A549 (cell line): ENCODE results near the gene THBS2. TPM values are rescaled to one million over a fixed set of nuclear protein-coding genes. Genes with fewer than 3 reads are reported as not detected.

Experiments
- ATAC-seq, 2 experiments: fragments of 200-7000 bp in 1 of 2; fragments of >200 bp in 1 of 2; cut with Nextera tagmentation in 1 of 2; cut with Tn5 transposase in 1 of 2; 3 replicates each; pipeline versions ENCODE4 v1.8.0 to v1.9.1; 2018 to 2020; ENCODE audit warnings: mild to moderate bottlenecking in 1 of 2, moderate library complexity in 1 of 2
- CTCF ChIA-PET: fragments of 300-600 bp; sonication (Branson Sonifier 250); formaldehyde crosslinking; extraction: SDS; loops from one replicate; lab custom pipeline; 2021; ENCODE audit warnings: antibody characterized with exemption, inconsistent platforms; lab: Yijun Ruan, JAX
- POLR2A ChIA-PET: fragments of 350-600 bp; formaldehyde crosslinking; extraction: SDS; loops from one replicate; lab custom pipeline; 2021; ENCODE audit warnings: antibody characterized with exemption, inconsistent platforms; lab: Yijun Ruan, JAX
- DNase-seq, 2 experiments: peaks; one replicate each; pipeline versions ENCODE4 v3.0.0 to v3.0.0-alpha.2; 2011 to 2016; ENCODE audit warnings: low read depth in 1 of 2, low spot score in 1 of 2
- FAIRE-seq: peaks from 2 replicates; lab custom pipeline; 2011; peaks lifted over from hg19 to GRCh38; lab: Jason Lieb, UNC
- H3K27ac ChIP-seq, 2 experiments: fragments of >200 bp; sonication (Bioruptor Twin); formaldehyde crosslinking; 3 replicates each; pipeline ENCODE4 v1.5.1; 2016 to 2017
- H3K4me1 ChIP-seq: fragments of >200 bp; sonication (Bioruptor Twin); formaldehyde crosslinking; 3 replicates; pipeline ENCODE4 v1.6.1; 2016
- H3K4me2 ChIP-seq: fragments of >200 bp; sonication (Bioruptor Twin); formaldehyde crosslinking; 3 replicates; pipeline ENCODE4 v1.6.1; 2016
- H3K4me3 ChIP-seq: fragments of >200 bp; sonication (Bioruptor Twin); formaldehyde crosslinking; 3 replicates; pipeline ENCODE4 v1.5.1; 2016
- H3K9me3 ChIP-seq: fragments of >200 bp; sonication (Bioruptor Twin); formaldehyde crosslinking; 3 replicates; pipeline ENCODE4 v1.6.1; 2016
- BCL3 ChIP-seq: fragments of >200 bp; sonication (Bioruptor Twin); formaldehyde crosslinking; IDR thresholded peaks from 3 replicates; pipeline ENCODE4 v1.6.1; 2016
- CEBPB ChIP-seq, 2 experiments: fragments of >200 bp in 1 of 2; sonication (Bioruptor Twin) in 1 of 2; formaldehyde crosslinking in 1 of 2; IDR thresholded peaks; 2 replicates each; pipeline ENCODE4 v1.6.1; 2012 to 2016
- CHD2 ChIP-seq: fragments of 150-350 bp; IDR thresholded peaks from 2 replicates; pipeline ENCODE4 v1.6.1; 2014; ENCODE audit warnings: low read length; ENCODE audit not compliant: partially characterized antibody
- EHF ChIP-seq: fragments of 250-450 bp; sonication (Bioruptor Pico); IDR thresholded peaks from 2 replicates; pipeline ENCODE4 v1.5.0; 2020; ENCODE audit warnings: mild to moderate bottlenecking
- EP300 ChIP-seq, 2 experiments: fragments of >200 bp; sonication (Bioruptor Twin); formaldehyde crosslinking; IDR thresholded peaks; 2 replicates in 1 of 2; 3 replicates in 1 of 2; pipeline ENCODE4 v1.6.1; 2016 to 2017
- ESRRA ChIP-seq: fragments of 150-350 bp; IDR thresholded peaks from 2 replicates; pipeline ENCODE4 v1.6.1; 2014; ENCODE audit warnings: mild to moderate bottlenecking, low read length, borderline replicate concordance
- FOSB ChIP-seq: fragments of 250-450 bp; sonication (Bioruptor Pico); IDR thresholded peaks from 2 replicates; pipeline ENCODE4 v1.5.0; 2020; ENCODE audit warnings: mild to moderate bottlenecking, moderate library complexity
- GATA3 ChIP-seq: IDR thresholded peaks from 2 replicates; pipeline ENCODE4 v1.6.1; 2012; ENCODE audit warnings: borderline replicate concordance
- HDAC2 ChIP-seq: fragments of 200-600 bp; sonication (generic); IDR thresholded peaks from 2 replicates; pipeline ENCODE4 v1.6.1; 2016
- HEYL ChIP-seq: fragments of 250-450 bp; sonication (Bioruptor Pico); IDR thresholded peaks from 2 replicates; pipeline ENCODE4 v1.8.0; 2021; ENCODE audit warnings: mild to moderate bottlenecking, moderate library complexity
- HMGXB4 ChIP-seq: fragments of 250-450 bp; sonication (Bioruptor Pico); IDR thresholded peaks from 2 replicates; pipeline ENCODE4 v1.5.0; 2021; ENCODE audit warnings: mild to moderate bottlenecking, moderate library complexity, borderline replicate concordance
- HOXA7 ChIP-seq: fragments of 250-450 bp; sonication (Bioruptor Pico); IDR thresholded peaks from 2 replicates; pipeline ENCODE4 v1.5.0; 2020; ENCODE audit warnings: mild to moderate bottlenecking, moderate library complexity
- HOXB13 ChIP-seq: fragments of 250-450 bp; sonication (Bioruptor Pico); IDR thresholded peaks from 2 replicates; pipeline ENCODE4 v1.5.0; 2020; ENCODE audit warnings: low read depth, mild to moderate bottlenecking, moderate library complexity
- HOXB5 ChIP-seq: fragments of 250-450 bp; sonication (Bioruptor Pico); IDR thresholded peaks from 2 replicates; pipeline ENCODE4 v1.5.0; 2020; ENCODE audit warnings: mild to moderate bottlenecking, moderate library complexity
- JUNB ChIP-seq: fragments of >200 bp; sonication (Bioruptor Twin); formaldehyde crosslinking; IDR thresholded peaks from 2 replicates; pipeline ENCODE4 v1.6.1; 2016
- MAFK ChIP-seq: fragments of 450-650 bp; IDR thresholded peaks from 2 replicates; pipeline ENCODE4 v1.6.1; 2014; ENCODE audit not compliant: partially characterized antibody
- MAX ChIP-seq: IDR thresholded peaks from 2 replicates; pipeline ENCODE4 v1.6.1; 2012
- NFE2L2 ChIP-seq: fragments of 150-350 bp; conservative IDR thresholded peaks from 2 replicates; pipeline ENCODE4 v1.6.1; 2014; ENCODE audit warnings: low read length
- NPAS2 ChIP-seq: fragments of 250-450 bp; sonication (Bioruptor Pico); IDR thresholded peaks from 2 replicates; pipeline ENCODE4 v1.8.0; 2022; ENCODE audit warnings: mild to moderate bottlenecking, moderate library complexity, borderline replicate concordance
- NR3C1 ChIP-seq: fragments of >200 bp; sonication (Bioruptor Twin); formaldehyde crosslinking; IDR thresholded peaks from 3 replicates; pipeline ENCODE4 v1.6.1; 2017
- PBX3 ChIP-seq: IDR thresholded peaks from 2 replicates; pipeline ENCODE4 v1.6.1; 2012
- PHF8 ChIP-seq: fragments of 200-600 bp; sonication (generic); IDR thresholded peaks from 2 replicates; pipeline ENCODE4 v1.6.1; 2016; ENCODE audit warnings: low read depth, mild to moderate bottlenecking, antibody characterized with exemption, moderate library complexity, borderline replicate concordance
- RAD21 ChIP-seq, 2 experiments: fragments of >200 bp in 1 of 2; sonication (Bioruptor Twin) in 1 of 2; formaldehyde crosslinking in 1 of 2; IDR thresholded peaks in 1 of 2; conservative IDR thresholded peaks in 1 of 2; 2 replicates in 1 of 2; 3 replicates in 1 of 2; pipeline ENCODE4 v1.6.1; 2012 to 2018; ENCODE audit warnings: inconsistent platforms in 1 of 2
- RCOR1 ChIP-seq: fragments of 150-350 bp; IDR thresholded peaks from 2 replicates; pipeline ENCODE4 v1.6.1; 2014; ENCODE audit warnings: antibody characterized with exemption, low read length, low read depth
- SMC3 ChIP-seq: fragments of >200 bp; sonication (Bioruptor Twin); formaldehyde crosslinking; IDR thresholded peaks from 3 replicates; pipeline ENCODE4 v1.6.1; 2018; ENCODE audit warnings: inconsistent platforms
- SREBF2 ChIP-seq: fragments of 450-650 bp; IDR thresholded peaks from 2 replicates; pipeline ENCODE4 v1.6.1; 2014; ENCODE audit warnings: mild to moderate bottlenecking, moderate library complexity
- ZNF302 ChIP-seq: fragments of 250-450 bp; sonication (Bioruptor Pico); IDR thresholded peaks from 2 replicates; pipeline ENCODE4 v1.9.0; 2021; ENCODE audit warnings: inconsistent platforms, mild to moderate bottlenecking, moderate library complexity
- WGBS: methylation state at CpG from one replicate; pipeline ENCODE4 v1.1.6; 2017; ENCODE audit errors: missing lambda C conversion rate; 5-methylcytosine and 5-hydroxymethylcytosine counted together
- polyA plus RNA-seq, 4 experiments: library from polyadenylated mRNA; depleted of rRNA in 3 of 4; stranded (reverse); fragments of >200 nt; fragmentation: RNase III in 1 of 4; extraction: RNeasy Plus Mini Kit Qiagen cat#74134 plus additional on column Dnase treatment in 1 of 4; gene quantifications; 2 replicates in 3 of 4; 3 replicates in 1 of 4; pipeline ENCODE4 v1.2.3, GENCODE V29; 2011 to 2017

Gene THBS2
- polyA plus RNA-seq, 2 of the 4 experiments (the other 2 are of a cell fraction) = 0.01 to 0.06 TPM

- Histone ChIP-seq H3K4me1 (no peaks in the 10 kb centered on the region), H3K9me3 (no peaks in the 10 kb centered on the region), H3K27ac (no peak overlapping the region), H3K4me3 (no peak overlapping the region), H3K4me2 (no peak overlapping the region)
- no peak for ATAC-seq
- POLR2A ChIA-PET = no interaction called here
- TF ChIP-seq NPAS2 (CRISPR knock-in tag) (no peak), HOXB5 (CRISPR knock-in tag) (no peak), HOXB13 (CRISPR knock-in tag) (no peak), RAD21 (conservative IDR thresholded peaks at IDR 0.05 in 1 of 2, IDR thresholded peaks at IDR 0.05 in 1 of 2) (no peak), PHF8 (no peak), EHF (no peak), HOXA7 (CRISPR knock-in tag) (no peak), HMGXB4 (CRISPR knock-in tag) (no peak), SREBF2 (no peak), CHD2 (no peak), ZNF302 (CRISPR knock-in tag) (no peak), NFE2L2 (no peak), RCOR1 (no peak), HDAC2 (no peak), ESRRA (no peak), JUNB (no peak), NR3C1 (no peak), EP300 (IDR thresholded peaks at IDR 0.05) (no peak), FOSB (CRISPR knock-in tag) (no peak)
- FAIRE-seq = no peak
- no peak for DNase-seq
- WGBS = 86% methylated on average over 15 of the region's 15 CpGs
- CTCF ChIA-PET = interaction anchor here (1.8 kb wide), 1 partner anchor 9 kb away, joined by 5 read pairs; no protein-coding TSS in a partner anchor
Measured at GRCh38 chr6:169282043-169282442, 28.4 kb upstream of the THBS2 start.

GRCh38 chr6:169277619-169278018 lies 24.0 kb upstream of the THBS2 start:
- H3K27ac ChIP-seq = no peak overlapping the region
- H3K9me3 ChIP-seq = no peaks in the 10 kb centered on the region
- no peak overlapping the region for H3K4me2 ChIP-seq
- H3K4me3 ChIP-seq = no peak overlapping the region
- DNase-seq = no peak
- ATAC-seq = no peak
- POLR2A ChIA-PET = no interaction called here
- CTCF ChIA-PET = no interaction called here
- H3K4me1 ChIP-seq = no peaks in the 10 kb centered on the region
- no peak for FAIRE-seq
- TF ChIP-seq CEBPB (IDR thresholded peaks at IDR 0.05) (no peak), GATA3 (no peak), MAFK (no peak), PBX3 (no peak), HEYL (no peak), SMC3 (no peak), MAX (no peak), BCL3 (no peak)
